GM21423 (cell line): ENCODE data around the gene NFATC1.

Experiments
- ATAC-seq: cut with Tn5 transposase; IDR thresholded peaks from one replicate; pipeline ENCODE4 v1.9.1; 2021; ENCODE audit warnings: mild to moderate bottlenecking, moderate library complexity; ENCODE audit not compliant: unreplicated experiment

Gene NFATC1

DNA sequence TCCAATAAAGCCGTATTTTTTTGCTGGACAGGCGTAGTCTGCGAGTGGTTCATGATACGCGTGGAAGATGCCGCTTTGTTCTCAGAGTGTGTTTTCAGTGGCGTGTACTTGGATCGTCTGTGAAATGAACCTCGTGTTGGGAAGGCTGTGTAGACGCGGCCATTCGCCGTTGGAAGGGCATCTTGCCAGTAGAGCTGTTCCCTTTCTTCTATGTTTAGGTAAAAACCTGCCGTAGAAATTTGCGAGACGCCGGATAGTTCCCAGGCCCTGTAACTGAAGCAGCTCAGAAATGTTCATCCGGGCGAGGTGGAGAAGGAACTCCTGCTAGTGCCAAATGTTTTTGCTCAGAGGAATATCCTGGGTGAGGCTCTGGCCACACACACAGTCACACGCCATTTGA lies 133.6 kb downstream of the NFATC1 start:
- no peak for ATAC-seq

DNA sequence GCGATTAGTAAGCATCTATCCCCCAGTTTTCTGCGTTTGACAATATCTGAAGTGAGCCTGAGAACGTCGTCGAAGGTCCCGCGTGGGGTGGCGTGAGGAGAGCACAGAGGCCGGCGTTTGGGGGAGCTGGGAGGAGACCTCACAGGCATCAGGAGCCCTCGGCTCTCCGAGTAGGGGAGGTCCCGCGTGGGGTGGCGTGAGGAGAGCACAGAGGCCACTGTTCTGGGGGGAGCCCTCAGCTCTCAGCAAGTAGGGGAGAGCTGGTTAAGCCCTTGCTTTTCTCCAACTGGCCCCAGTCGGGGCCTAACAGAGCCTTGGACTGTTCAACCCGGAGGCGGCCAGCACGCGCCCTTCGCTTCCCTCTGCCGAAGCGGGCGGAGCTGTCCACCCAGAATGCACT lies 134.3 kb downstream of the NFATC1 start:
- ATAC-seq: no peak

DNA sequence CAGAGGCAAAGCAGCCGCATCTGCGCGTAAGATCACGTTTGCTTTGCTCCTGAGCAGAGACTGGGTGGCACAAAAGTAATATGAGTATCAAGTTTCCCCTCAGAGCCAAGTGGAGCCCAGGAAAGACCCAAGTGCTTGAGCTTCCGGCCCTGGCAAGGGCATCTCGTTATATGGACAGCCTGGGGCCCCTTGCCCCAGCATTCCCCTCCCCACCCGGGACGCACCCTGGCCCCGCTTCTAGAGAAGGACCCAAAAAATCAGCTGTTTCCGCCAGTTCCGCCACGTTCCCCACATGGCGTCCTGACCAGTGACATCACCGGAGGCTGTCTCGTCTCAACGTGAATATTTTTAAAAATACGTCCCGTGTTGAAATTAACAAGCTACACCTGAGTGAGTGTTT lies 135.1 kb downstream of the NFATC1 start:
- ATAC-seq: no peak

DNA sequence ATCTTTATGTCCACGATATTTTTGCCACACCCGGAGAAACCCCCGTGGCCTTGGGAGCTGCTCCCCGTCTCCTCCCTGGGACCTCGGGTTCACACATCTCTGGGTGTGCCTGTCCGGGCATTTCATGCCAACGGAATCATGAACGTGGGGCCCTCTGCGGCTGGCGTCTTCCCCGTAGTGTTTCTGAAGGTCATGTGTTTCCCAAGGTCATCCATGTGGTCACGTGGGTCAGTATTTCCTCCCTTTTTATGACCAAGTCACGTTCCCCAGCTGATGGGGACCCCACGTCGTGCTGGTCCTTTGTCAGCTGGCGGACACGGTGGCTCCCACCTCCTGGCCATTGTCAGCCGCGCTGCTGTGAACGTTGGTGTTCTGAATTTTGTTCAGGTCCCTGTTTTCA lies 135.7 kb downstream of the NFATC1 start:
- no peak for ATAC-seq

DNA sequence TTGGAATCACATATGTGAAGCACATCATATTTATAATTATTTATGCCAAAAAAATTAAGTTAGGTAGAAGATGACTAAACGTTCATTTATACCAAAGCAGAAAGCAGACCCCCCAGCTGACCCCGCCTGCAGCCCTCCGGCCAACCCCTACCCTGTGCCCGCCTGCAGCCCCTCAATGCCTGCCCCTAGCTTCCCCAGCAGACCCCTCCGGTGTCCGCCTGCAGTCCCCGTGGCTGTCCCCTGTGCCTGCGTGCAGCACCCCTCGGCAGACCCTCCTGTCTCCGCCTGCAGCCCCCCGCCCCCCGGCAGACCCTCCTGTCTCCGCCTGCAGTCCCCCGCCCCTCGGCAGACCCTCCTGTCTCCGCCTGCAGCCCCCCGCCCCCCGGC lies 136.2 kb downstream of the NFATC1 start:
- no peak for ATAC-seq

DNA sequence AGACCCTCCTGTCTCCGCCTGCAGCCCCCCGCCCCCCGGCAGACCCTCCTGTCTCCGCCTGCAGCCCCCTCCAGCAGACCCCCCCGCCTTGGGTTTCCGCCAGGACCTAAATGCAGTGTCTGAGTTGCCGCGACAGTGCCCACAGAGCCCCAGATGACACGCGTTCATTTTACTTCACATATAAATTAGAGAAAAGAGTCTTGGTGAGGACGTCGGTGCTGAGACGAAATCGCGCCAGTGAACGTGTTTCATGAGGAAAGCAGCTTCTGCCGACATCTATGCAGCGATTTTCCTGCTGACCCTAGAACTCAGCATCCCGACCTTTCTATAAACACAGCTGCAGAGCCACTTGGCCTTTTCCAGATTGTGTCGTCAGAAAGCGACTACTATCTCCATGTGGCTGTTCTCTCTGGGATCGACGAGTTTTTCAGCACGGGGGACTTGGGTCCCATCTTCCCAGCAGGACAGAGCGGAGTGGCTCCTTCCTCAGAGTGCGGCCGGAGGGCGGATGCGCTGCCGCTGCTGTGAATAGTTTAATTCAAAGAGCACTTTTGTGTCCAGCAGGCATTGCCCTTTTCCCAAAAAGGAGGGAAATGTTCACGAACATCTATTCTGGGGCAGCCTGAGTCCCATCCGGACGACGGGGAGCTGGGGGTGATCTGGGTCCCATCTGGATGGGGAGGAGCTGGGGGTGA lies 136.7 kb downstream of the NFATC1 start:
- no peak for ATAC-seq

DNA sequence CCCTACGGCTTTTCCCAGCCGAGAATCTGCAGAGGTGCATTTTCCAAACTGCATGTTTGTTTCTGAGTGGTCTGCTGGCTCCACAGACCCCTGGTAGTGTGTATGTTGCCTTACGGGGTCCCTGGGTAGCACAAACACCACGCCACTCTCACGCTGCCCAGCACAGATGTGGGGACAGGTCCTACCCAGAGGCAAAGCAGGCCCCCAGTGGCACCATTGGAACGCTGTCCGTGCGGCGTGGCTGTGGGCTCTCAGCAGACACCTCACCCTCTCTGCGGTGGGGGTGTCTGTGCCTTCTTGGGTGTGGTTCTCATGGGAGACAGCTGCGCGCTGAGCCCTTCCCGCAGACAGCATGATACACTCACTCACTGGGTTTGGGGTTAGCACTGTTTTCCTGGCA lies 137.4 kb downstream of the NFATC1 start:
- no peak for ATAC-seq

DNA sequence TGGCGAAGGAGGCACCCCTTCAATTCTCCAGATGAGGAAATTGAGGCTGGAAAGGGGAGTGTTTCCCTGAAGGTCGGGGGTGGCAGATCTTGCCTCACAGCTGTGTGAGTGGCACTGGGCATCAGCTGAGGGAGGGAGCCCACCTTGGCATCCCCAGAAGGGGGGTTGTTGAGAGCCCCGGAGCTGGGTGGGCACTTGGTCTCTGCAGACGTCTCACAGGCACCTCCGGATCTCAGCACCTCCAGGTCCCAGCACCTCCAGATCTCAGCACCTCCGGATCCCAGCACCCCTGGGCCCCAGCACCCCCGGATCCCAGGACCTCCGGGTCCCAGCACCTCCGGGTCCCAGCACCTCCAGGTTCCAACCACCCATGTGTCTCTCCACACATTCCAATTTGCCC lies 137.9 kb downstream of the NFATC1 start:
- ATAC-seq: no peak

DNA sequence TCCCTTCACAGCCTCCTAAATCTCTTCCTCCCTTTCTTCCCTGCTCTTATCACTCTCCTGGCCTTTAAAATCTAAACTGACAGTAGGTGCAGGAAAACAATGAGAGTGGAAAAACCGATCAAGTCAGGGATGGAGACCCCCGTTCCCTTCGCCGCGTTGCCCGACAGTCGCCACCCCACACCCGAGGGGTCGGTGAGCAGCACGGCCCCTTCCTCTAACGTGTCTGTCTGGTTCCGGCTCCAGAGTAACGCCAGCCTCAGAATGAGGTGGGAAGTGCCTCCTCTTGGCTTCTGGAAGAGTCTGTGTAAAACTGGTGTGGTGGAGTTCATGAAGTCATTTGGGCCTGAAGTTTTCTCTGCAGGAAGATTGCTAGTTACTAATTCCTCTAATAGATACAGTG lies 138.6 kb downstream of the NFATC1 start:
- no peak for ATAC-seq

DNA sequence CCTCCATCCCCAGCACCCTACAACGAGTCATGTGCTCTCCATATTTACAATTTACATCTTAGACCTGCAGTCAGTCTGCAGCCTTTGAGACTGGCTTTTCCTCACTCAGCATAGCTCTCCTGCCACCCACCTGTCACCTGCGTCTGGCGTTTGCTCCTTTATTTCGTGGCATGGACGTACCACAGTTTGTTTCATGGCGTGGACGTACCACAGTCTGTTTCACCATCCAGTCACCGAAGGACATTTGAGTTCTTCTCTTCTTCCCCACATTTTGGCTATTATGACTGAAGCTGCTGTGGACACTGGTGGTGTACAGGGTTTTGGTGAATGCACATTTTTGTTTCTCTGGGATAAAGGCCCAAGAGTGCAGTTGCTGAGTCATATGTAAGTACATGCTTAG lies 142.0 kb downstream of the NFATC1 start:
- ATAC-seq: no peak

DNA sequence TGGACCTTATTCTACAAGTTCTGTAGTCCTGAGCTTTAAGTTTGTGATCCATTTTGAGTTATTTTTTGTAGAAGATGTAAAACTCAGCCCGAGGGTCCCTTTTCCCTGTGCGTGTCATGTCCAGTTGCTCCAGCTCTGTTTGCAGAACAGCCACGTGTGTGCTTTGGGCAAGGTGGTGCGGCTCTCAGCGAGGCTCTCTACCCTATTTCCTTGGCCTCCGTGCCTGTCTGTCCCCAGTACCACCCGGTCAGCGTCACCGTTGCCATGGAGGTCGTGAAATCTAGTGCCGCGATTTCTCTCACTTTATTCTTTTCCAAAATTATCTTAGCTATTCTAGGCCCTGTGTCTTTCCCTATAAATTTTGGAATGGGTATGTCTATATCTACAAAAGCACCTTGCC lies 142.9 kb downstream of the NFATC1 start:
- no peak for ATAC-seq

DNA sequence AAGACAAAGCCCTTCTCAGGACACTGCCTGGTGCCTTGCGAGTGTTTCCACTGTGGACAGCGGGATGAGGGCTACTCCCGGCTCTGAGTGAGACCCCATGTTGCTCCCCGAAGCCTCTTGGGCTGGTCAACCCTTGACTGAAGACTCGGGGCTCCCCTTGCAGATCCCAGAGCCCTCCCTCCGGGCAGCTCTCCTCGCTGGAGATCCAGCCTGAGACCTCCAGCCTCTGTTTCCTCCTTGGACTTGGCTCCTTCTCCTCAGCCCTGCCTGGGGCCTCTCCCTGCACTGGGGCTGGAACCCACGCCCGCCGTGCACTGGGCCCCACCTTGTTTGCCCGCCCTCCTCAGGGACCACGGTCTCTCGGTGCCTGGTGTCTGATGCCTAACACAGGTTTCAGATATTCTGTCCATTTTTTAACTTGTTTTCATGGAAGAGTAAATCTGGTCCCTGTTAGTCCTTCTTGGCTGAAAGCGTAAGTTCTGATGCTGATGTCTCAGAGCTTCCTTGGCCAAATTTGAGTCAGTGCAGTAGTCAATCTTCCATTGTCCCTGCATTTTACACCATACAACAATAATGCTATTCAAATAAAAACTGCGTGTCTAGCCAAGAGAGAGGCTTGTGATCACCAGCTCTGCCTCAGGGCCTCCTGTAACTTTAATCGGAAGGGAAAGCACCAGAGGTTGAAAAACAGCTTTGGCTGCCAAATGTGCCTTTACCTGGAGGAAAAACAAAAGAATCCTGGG lies 144.6 kb downstream of the NFATC1 start:
- ATAC-seq: no peak

DNA sequence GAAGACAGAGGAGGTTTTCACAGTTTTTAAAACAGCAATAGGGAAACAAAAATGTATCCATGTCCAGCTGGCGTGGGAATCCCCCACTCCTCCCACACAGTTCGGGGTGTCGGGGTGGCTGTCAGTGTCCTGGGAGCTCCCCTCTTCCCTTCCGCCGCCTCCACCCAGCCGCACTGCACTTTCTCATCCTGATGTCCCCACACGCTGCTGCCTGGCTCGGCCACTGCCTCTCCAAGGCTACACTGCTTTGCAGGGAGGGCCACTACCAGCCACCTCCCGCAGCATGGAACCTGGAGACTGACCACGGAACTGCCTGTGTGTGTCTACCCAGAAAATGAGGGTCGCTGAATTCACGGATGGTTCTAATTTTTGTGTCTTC lies 145.2 kb downstream of the NFATC1 start:
- ATAC-seq: no peak

DNA sequence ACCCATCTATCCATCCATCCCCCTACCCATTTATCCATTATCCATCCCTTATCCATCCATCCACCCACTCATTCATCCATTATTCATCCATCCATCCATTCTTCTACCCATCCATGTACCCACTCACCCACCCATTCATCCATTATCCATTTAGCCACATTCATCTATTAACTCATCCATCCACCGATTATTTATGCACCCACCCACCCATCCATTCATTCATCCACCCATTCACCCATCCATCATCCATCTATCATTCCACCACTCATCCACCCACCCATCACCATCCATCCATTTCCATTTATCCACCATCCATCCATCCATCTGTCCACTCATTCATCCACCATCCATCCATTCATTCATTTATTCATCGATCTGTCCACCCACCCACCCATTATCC lies 146.5 kb downstream of the NFATC1 start:
- no peak for ATAC-seq

DNA sequence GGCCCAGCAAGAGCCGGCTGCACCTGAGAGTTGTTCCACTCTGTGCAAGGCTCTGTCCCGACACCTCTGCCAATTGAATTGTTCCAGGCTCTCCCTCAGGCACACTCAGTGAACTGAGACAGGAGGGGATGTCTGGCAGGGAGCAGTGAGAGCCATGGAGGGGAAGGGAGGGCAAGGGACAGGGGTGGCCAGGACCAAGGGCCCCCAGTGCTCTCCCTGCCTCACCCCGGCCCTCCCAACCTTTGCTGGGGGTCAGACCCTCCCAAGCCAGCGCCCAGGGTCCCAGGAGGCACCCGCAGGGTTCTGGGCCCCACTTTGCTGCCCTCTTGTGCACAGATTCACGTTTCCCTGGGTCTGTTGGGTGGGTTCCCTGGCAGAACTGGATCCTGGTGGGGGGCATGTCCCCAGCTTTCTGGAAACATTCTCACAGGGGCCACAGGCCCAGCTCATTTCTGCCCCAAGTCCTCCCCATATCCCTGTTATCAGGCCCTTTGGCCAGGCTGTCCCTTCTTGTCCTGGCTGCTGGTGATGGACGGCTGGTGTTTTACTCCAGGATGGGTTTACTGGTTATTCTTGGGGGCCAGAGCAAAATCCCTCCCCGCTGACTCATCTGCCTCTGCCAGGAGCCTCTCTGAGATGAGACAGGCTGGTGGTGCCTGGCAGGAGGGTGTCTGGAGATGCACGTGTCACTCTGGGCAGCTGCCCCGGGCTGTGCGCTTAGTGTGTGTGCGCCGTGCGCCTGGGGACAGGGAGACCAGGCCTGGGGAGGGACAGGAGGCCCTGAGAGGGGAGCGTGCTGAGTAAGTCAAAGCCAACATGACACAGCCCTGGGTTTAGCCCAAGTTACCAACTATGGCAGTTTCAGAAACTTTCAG lies 147.4 kb downstream of the NFATC1 start:
- no peak for ATAC-seq

DNA sequence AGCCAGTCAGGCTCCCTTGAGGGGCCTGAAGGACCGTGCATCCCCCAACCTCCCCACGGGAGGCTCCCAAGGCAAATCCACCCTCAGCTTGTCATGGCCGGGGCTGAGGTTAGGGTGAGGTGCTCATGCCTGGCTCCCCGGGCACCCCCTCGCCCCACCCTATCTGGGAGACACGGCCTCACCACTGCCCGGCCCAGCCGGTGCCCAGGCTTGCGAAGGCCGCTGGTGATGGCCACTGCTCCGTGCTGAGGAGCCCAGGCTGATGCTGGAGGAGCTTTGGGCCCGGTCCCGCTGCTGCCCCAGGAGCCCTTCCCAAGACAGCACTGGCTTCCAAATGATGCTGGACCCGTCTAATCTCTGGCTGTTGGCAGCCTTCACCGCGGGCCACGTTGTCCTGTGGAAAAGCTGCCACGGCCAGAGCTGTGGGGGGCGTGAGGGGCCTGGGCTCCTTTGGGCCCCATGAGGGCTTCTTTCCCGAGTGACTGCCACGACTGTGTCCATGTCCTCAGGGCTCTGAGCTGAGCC lies 148.2 kb downstream of the NFATC1 start:
- no peak for ATAC-seq

DNA sequence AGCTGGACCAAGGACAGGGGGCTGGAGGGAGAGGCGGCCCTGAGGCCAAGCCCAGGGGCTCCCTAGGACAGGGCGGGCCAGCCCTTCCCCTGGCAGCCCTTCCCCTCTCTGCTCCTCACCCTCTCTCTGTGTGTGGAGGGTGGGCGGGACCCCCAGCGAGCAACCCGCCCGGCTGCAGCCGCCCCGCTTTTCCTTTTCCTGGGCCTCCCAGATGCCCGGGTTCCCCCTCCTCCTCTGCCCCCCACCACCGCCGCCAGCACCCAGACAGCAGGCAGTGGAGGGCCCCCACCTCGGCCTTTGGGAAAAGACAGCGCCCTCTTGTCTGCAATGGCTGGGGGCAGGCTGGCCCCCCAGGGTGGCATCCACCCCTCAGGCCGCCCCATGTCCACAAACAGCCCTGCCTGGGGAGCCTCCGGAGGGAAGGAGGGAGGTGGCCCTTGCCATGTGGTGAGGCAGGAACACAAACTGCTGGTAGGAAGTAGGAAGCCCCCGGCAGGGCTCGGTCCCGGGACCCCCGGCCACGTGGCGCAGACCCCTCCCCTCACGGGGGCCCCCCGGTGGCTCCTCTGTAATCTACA lies 148.7 kb downstream of the NFATC1 start:
- no peak for ATAC-seq

DNA sequence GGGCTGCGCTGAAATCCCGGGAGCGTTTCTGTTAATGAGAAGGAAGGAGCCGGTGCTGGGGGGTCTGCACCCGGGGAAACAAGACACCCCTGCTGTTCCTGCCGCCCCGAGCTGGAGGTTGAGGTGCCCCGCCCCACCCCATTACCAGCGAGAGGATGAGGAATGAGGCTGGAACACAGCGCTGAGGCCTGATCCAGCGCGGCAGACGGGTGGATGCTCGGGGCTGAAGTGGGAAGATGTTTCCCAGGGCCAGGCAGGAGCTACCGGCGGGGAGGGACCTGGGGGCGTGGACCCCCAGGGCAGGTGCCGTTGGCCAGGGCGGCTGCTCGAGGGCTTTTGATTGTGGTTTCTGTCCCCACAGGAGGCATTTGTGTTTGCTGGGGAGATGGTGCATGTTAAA lies 149.5 kb downstream of the NFATC1 start:
- ATAC-seq: no peak

DNA sequence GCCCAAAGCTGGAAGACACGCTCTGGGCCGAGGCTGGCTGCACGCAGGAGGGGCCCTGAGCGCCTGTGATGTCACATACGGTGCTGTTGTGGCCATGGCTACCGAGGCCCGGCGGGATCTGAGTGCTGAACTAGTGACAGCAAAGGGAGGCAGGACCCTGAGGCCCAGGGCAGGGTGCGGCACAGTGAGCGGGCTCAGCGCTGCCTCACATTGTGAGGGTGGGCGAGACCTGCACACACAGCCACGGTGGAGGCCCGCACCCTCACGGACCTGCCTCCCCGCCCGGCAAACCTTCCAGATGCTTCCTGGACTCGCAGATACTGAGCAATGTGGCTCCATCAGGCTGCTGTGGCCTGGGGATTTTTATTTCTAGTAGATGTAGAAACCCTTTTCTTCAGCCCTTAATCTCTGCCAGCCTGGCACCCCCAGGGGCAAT lies 150.0 kb downstream of the NFATC1 start:
- ATAC-seq: no peak

DNA sequence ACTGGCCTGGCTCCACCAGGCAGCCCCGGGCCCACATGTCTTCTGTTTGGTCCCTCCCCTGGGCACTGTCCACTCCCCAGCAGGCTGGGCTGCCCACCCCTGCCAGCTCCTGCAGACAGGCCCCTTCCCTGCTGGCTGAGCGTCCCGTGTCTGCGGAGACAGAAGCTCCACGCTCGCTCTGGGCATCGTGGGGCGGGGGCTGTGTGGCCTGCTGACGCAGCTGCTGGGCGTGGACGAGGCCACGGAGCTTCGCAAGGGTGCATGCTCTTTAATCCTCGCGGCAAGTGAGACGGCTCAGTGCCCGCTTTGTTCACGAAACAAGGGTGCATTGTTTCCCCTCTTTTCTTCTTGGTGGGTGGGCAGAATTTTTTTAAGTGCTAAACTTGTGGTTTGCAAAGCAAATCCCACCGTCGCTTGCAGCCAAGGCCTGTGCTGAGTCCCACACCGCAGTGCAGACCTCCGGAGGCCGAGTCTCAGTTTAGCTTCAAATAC lies 151.1 kb downstream of the NFATC1 start:
- ATAC-seq: no peak
